Fibroblast of lung (primary cell): Measurements from ENCODE around the gene TAS2R43. TPM values are rescaled to one million over a fixed set of nuclear protein-coding genes. Genes with fewer than 3 reads are reported as not detected.
"Not testable (repeated sequence)": the region's sequence is repeated elsewhere in the genome, so short reads cannot be mapped to it uniquely, and the experiment has no call there.

Experiments
- DNase-seq, 2 donors: peaks; one replicate each; pipeline versions ENCODE4 v3.0.0 to v3.0.0-alpha.2; 2010; ENCODE audit warnings: low read depth in 2 of 2
- H2AFZ ChIP-seq: 2 replicates; pipeline ENCODE4 v1.5.1; 2012; ENCODE audit warnings: low read length, control low read depth, inconsistent platforms
- H3K27ac ChIP-seq: 2 replicates; pipeline ENCODE4 v1.5.1; 2011; ENCODE audit warnings: low read length, control low read depth; ENCODE audit not compliant: insufficient read depth
- H3K27me3 ChIP-seq: 2 replicates; pipeline ENCODE4 v1.5.1; 2011; ENCODE audit warnings: mild to moderate bottlenecking, low read length; ENCODE audit not compliant: control insufficient read depth, insufficient read depth
- H3K36me3 ChIP-seq: 2 replicates; pipeline ENCODE4 v1.5.1; 2011; ENCODE audit warnings: low read length; ENCODE audit not compliant: control insufficient read depth, insufficient read depth
- H3K4me1 ChIP-seq: 2 replicates; pipeline ENCODE4 v1.5.1; 2011; ENCODE audit warnings: low read length; ENCODE audit not compliant: control insufficient read depth, insufficient read depth; ENCODE audit errors: extremely low read depth
- H3K4me2 ChIP-seq: 2 replicates; pipeline ENCODE4 v1.5.1; 2011; ENCODE audit warnings: low read length, control low read depth; ENCODE audit not compliant: insufficient read depth; ENCODE audit errors: extremely low read depth
- H3K4me3 ChIP-seq, 4 experiments: fragments of 200-600 bp in 1 of 4; sonication (generic) in 1 of 4; replicated peaks in 1 of 4; 2 replicates each; pipeline ENCODE4 v1.5.1; 2011 to 2016; ENCODE audit warnings: low read length in 4 of 4, low read depth in 3 of 4, mild to moderate bottlenecking in 3 of 4, control low read depth in 2 of 4, inconsistent platforms in 1 of 4, mixed read lengths in 1 of 4; ENCODE audit not compliant: insufficient read depth in 1 of 4; ENCODE audit errors: control extremely low read depth in 1 of 4
- H3K79me2 ChIP-seq: 2 replicates; pipeline ENCODE4 v1.5.1; 2012; ENCODE audit warnings: mild to moderate bottlenecking, low read length, inconsistent platforms; ENCODE audit not compliant: control insufficient read depth, insufficient read depth
- H3K9ac ChIP-seq: 2 replicates; pipeline ENCODE4 v1.5.1; 2011; ENCODE audit warnings: mild to moderate bottlenecking, low read length, control low read depth; ENCODE audit not compliant: insufficient read depth
- H3K9me3 ChIP-seq: 2 replicates; pipeline ENCODE4 v1.5.1; 2012; ENCODE audit warnings: low read depth, low read length; ENCODE audit not compliant: control insufficient read depth, insufficient read depth
- H4K20me1 ChIP-seq: 2 replicates; pipeline ENCODE4 v1.5.1; 2011; ENCODE audit warnings: low read length; ENCODE audit not compliant: control insufficient read depth, insufficient read depth; ENCODE audit errors: extremely low read depth
- CTCF ChIP-seq, 2 donors: IDR thresholded peaks in 1 of 2; conservative IDR thresholded peaks in 1 of 2; 1 replicate in 1 of 2; 2 replicates in 1 of 2; pipeline ENCODE4 v1.5.1; 2011 to 2012; ENCODE audit warnings: low read length in 2 of 2, control low read depth in 1 of 2, inconsistent platforms in 1 of 2, low read depth in 1 of 2, mild to moderate bottlenecking in 1 of 2
- EZH2 ChIP-seq: IDR thresholded peaks from 2 replicates; pipeline ENCODE4 v1.5.1; 2012; ENCODE audit warnings: low read length, control low read depth, mild to moderate bottlenecking; ENCODE audit errors: missing control alignments
- polyA plus RNA-seq, 2 donors: library from polyadenylated mRNA; depleted of rRNA in 1 of 2; stranded (reverse) in 1 of 2; unstranded in 1 of 2; fragments of >200 nt; gene quantifications; 2 replicates each; pipeline ENCODE4 v1.2.1, GENCODE V29; 2011 to 2012; ENCODE audit warnings: missing spikeins in 1 of 2
- total RNA-seq: library from RNA; depleted of rRNA; stranded (reverse); fragments of >200 nt; gene quantifications from 2 replicates; pipeline ENCODE4 v1.2.1, GENCODE V29; 2014

TAS2R43 gene
- total and polyA plus RNA-seq, 2 donors (not counting 1 experiment from before 2014, with no cell fraction given), result 0.99 TPM; not detected in 1

DNA sequence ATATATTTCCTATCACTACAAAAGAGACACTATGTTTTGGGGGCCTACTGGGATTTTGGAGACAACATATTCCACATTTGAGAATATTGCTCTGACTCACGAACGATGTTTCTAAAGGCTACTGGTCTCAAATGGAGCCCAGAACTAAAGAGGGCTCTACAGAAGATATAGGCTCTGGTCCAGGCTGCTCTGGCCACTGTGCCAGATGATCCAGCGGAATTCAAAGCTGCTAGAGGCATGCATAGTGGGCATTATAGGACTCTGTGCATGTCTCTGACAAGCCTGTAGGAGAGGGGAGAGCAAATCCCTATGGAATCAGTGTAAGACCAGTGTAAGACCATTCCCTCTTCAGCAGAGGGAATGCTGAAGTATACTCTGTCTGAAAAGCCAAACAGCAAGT, 38.3 kb upstream of the TAS2R43 start:
- Histone ChIP-seq H3K9me3 (no peaks in the 10 kb centered on the region), H3K4me3 (no peak overlapping the region), H3K4me1 (no peaks in the 10 kb centered on the region), H3K79me2 (peaks cover 7% of the 10 kb centered on the region), H3K27ac (no peak overlapping the region), H2AFZ (no peak overlapping the region), H3K27me3 (no peaks in the 10 kb centered on the region), H3K4me2 (no peak overlapping the region), H3K9ac (no peak overlapping the region), H4K20me1 (no peaks in the 10 kb centered on the region), H3K36me3 (no peaks in the 10 kb centered on the region)
- TF ChIP-seq CTCF (conservative IDR thresholded peaks at IDR 0.05 in 1 of 2, IDR thresholded peaks at IDR 0.05 in 1 of 2; ENCODE audit: low read depth in 1 of 2, low read length in 2 of 2), result no peak
- TF ChIP-seq EZH2, result no peak
- DNase-seq, result no peak

DNA sequence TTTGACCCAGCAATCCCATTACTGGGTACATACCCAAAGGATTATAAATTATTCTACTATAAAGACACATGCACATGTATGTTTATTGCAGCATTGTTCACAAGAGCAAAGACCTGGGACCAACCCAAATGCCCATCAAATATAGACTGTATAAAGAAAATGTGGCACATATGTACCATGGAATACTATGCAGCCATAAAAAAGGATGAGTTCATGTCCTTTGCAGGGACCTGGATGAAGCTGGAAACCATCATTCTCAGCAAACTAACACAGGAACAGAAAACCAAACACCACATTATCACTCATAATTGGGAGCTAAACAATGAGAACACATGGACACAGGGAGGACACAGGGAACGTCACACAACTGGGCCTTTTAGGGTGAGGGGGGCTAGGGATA, 22.0 kb upstream of the TAS2R43 start:
- not testable (repeated sequence) for H3K4me2 ChIP-seq, H2AFZ ChIP-seq, H3K27me3 ChIP-seq, H3K36me3 ChIP-seq, H4K20me1 ChIP-seq, H3K9ac ChIP-seq, H3K4me1 ChIP-seq, H3K4me3 ChIP-seq, H3K9me3 ChIP-seq, H3K27ac ChIP-seq, DNase-seq
- H3K79me2 ChIP-seq, result peaks cover 13% of the 10 kb centered on the region

DNA sequence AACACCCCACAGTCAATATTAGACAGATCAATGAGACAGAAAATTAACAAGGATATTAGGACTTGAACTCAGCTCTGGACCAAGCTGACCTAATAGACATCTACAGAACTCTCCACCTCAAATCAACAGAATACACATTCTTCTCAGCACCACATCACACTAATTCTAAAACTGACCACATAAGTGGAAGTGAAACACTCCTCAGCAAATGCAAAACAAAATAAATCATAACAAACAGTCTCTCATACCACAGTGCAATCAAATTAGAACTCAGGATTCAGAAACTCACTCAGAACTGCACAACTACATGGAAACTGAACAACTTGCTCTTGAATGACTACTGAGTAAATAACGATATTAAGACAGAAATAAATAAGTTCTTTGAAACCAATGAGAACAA, 19.1 kb upstream of the TAS2R43 start:
- not testable (repeated sequence) for H3K4me2 ChIP-seq, H3K27me3 ChIP-seq, H2AFZ ChIP-seq, H3K9ac ChIP-seq, H3K27ac ChIP-seq, H3K36me3 ChIP-seq, H3K9me3 ChIP-seq, H3K4me1 ChIP-seq, DNase-seq, H4K20me1 ChIP-seq, H3K4me3 ChIP-seq
- peaks cover 15% of the 10 kb centered on the region for H3K79me2 ChIP-seq

DNA sequence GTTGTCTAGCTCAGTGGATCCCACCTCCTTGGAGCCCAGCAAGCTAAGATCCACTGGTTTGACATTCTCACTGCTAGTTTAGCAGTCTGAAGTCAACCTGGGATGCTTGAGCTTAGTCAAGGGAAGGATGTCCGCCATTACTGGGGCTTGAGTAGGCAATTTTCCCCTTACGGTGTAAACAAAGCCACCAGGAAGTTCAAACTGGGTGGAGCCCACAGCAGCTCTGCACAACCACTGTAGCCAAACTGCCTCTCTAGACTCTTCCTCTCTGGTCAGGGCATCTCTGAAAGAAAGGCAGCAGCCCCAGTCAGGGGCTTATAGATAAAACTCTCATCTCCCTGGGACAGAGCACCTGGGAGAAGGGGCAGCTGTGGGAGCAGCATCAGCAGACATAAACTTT, 16.7 kb upstream of the TAS2R43 start:
- no peak overlapping the region for H2AFZ ChIP-seq
- no peak for DNase-seq
- H3K27ac ChIP-seq, result no peak overlapping the region
- no peaks in the 10 kb centered on the region for H3K36me3 ChIP-seq
- H3K9me3 ChIP-seq, result no peaks in the 10 kb centered on the region
- no peak overlapping the region for H3K4me2 ChIP-seq
- peaks cover 6% of the 10 kb centered on the region for H3K79me2 ChIP-seq
- no peaks in the 10 kb centered on the region for H3K4me1 ChIP-seq
- H3K27me3 ChIP-seq, result no peaks in the 10 kb centered on the region
- H4K20me1 ChIP-seq, result no peaks in the 10 kb centered on the region
- no peak overlapping the region for H3K4me3 ChIP-seq
- TF ChIP-seq CTCF (conservative IDR thresholded peaks at IDR 0.05 in 1 of 2, IDR thresholded peaks at IDR 0.05 in 1 of 2; ENCODE audit: low read depth in 1 of 2, low read length in 2 of 2), result no peak
- TF ChIP-seq EZH2, result no peak
- H3K9ac ChIP-seq, result no peak overlapping the region
